Colonic mucosa (tissue), 4 donors: Measurements from ENCODE around the gene ZBTB24. TPM values are rescaled to one million over a fixed set of nuclear protein-coding genes. Genes with fewer than 3 reads are reported as not detected.

ENCODE experiments used
- DNase-seq: peaks from one replicate; pipeline ENCODE4 v3.0.0-alpha.2; 2020
- H3K27ac ChIP-seq: fragments of 200-600 bp; one replicate; pipeline ENCODE4 v1.8.0; 2021
- H3K27me3 ChIP-seq: fragments of 200-600 bp; one replicate; pipeline ENCODE4 v1.8.0; 2021
- H3K36me3 ChIP-seq: fragments of 200-600 bp; one replicate; pipeline ENCODE4 v1.8.0; 2021
- H3K4me1 ChIP-seq: fragments of 200-600 bp; one replicate; pipeline ENCODE4 v1.8.0; 2021; ENCODE audit warnings: mild to moderate bottlenecking
- H3K4me3 ChIP-seq: fragments of 200-600 bp; one replicate; pipeline ENCODE4 v1.8.0; 2021
- H3K9ac ChIP-seq, 2 donors: one replicate each; pipeline ENCODE4 v1.7.0; 2013; ENCODE audit warnings: control low read depth in 2 of 2, low read depth in 2 of 2, low read length in 2 of 2
- H3K9me3 ChIP-seq: fragments of 200-600 bp; one replicate; pipeline ENCODE4 v1.8.0; 2021
- intact Hi-C: fragments of 100-400 bp; cut with DNase I; formaldehyde crosslinking; loops from one replicate; pipeline ENCODE4 v1.14.1; 2022
- total RNA-seq, 2 donors: library from RNA; stranded (reverse); fragmentation: NEBNext Ultra II Directional in 1 of 2; extraction: Animal tissue kit (Norgen Biotek cat#: 25700) in 1 of 2; gene quantifications; one replicate each; pipeline ENCODE4 v1.2.1, GENCODE V29; 2021
- TF ChIP-seq, protein P1 (sequence below): fragments of 200-600 bp; IDR thresholded peaks from one replicate; pipeline ENCODE4 v1.8.0; 2022; ENCODE audit warnings: antibody characterized with exemption, mild to moderate bottlenecking
- donor health status: healthy.
- donor health status: DM: no; HTN: no; CAD: no.
- donor health status: DM: no; HTN: no; CAD: no.

The ZBTB24 gene
- total RNA-seq, 2 donors from 2014 or later = 5.4 to 7.6 TPM

DNA sequence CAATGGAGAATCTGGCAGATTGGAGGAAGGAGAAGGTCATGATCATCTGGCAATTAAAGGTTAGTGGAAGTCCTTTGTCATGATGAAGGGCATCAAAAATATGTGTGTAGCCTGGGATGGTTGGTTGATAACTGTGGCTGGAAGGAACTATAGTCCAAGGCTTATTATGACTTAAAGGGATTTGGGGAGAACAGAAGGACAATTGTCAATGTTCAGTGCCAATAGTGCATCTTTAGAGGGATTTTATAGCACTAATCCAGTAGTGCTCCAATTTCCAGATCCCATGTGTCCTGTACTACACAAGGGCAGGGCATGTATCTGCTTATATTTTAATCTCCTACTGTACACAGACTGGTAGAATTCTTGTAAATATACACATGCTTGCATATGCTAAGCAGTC lies 5.0 kb upstream of the ZBTB24 start:
- DNase-seq = no peak
- intact Hi-C loops = no loop called here
- TF ChIP-seq, protein P1, sequence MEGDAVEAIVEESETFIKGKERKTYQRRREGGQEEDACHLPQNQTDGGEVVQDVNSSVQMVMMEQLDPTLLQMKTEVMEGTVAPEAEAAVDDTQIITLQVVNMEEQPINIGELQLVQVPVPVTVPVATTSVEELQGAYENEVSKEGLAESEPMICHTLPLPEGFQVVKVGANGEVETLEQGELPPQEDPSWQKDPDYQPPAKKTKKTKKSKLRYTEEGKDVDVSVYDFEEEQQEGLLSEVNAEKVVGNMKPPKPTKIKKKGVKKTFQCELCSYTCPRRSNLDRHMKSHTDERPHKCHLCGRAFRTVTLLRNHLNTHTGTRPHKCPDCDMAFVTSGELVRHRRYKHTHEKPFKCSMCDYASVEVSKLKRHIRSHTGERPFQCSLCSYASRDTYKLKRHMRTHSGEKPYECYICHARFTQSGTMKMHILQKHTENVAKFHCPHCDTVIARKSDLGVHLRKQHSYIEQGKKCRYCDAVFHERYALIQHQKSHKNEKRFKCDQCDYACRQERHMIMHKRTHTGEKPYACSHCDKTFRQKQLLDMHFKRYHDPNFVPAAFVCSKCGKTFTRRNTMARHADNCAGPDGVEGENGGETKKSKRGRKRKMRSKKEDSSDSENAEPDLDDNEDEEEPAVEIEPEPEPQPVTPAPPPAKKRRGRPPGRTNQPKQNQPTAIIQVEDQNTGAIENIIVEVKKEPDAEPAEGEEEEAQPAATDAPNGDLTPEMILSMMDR = no peak
- no peak overlapping the region for H3K4me3 ChIP-seq
- no peak overlapping the region for H3K27ac ChIP-seq
- no peak overlapping the region for H3K9ac ChIP-seq
- no peaks in the 10 kb centered on the region for H3K36me3 ChIP-seq
- H3K27me3 ChIP-seq = no peaks in the 10 kb centered on the region
- H3K4me1 ChIP-seq = no peaks in the 10 kb centered on the region
- H3K9me3 ChIP-seq = no peaks in the 10 kb centered on the region

DNA sequence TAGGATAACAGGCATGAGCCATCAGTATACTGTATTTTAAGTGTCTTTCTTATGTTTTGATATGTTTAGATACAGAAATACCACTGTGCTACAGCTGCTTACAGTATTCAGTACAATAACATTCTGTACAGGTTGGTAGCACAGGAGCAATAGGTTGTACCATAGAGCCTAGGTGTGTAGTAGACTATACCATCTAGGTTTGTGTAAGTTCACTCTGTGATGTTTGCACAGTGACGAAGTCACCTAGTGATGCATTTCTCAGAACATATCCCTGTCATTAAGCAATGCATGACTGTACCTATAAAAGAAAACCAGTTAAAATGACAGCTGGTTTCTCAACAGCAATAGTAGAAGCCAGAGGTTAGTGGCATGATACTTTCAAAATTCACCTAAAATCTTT lies 3.0 kb upstream of the ZBTB24 start:
- DNase-seq = peak; percentile 40
- intact Hi-C loops = no loop called here
- Histone ChIP-seq H3K4me1 (peaks cover 5% of the 10 kb centered on the region), H3K27me3 (no peaks in the 10 kb centered on the region), H3K27ac (peak overlapping the region; percentile 66), H3K4me3 (no peak overlapping the region), H3K36me3 (no peaks in the 10 kb centered on the region), H3K9me3 (no peaks in the 10 kb centered on the region), H3K9ac (no peak overlapping the region)
- TF ChIP-seq, protein P1 = no peak

DNA sequence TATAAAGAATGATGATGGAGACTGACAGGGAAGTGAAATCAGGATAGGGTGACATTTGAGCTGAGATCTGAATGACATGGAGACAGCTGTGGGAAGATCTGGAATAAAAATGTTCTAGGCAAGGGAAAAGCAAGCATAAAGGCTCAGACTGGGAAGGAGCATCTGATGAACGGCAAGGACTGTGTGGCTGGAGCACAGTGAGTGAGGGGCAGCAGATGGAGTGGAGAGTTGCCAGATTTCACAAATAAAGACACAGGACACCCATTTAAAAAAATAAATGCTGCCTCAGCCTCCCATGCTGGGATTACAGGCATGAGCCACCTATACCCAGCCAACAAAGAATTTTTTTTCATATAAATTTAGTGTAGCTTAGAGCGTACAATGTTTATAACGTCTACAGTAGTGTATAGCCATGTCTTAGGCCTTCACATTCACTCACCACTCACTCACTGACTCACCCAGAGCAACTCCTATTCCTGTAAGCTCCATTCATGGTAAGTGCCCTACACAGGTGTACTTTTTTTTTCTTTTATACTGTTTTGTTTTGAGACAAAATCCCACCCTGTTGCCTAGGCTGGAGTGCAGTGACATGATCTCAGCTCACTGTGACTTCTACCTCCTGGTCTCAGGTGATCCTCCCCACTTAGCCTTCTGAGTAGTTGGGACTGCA lies 2.4 kb upstream of the ZBTB24 start:
- Histone ChIP-seq H3K9ac (no peak overlapping the region), H3K36me3 (no peaks in the 10 kb centered on the region), H3K27me3 (no peaks in the 10 kb centered on the region), H3K27ac (peak overlapping the region; percentile 66), H3K4me3 (no peak overlapping the region), H3K4me1 (peaks cover 5% of the 10 kb centered on the region), H3K9me3 (no peaks in the 10 kb centered on the region)
- TF ChIP-seq, protein P1 = no peak
- intact Hi-C loops = no loop called here
- DNase-seq = no peak

DNA sequence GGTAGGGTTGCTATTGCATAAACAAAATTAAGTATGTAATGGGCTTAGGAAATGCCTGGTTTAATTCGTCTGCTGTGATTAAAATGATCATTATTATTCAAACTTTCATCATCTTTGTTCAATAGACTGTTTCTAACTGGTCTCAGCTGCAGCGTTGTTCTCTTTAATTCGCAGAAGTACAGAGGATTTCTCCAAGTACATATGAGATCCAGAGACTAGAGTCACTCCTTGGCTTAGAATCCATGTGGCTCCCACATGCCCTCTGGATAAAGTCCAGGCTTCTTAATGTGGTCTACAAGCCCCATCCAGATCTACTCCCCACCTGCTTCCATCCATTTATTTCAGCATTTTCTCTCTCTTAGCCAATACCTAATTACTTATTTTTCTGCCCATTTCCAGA lies 1.1 kb upstream of the ZBTB24 start:
- TF ChIP-seq, protein P1 = no peak
- Histone ChIP-seq H3K4me3 (no peak overlapping the region), H3K36me3 (no peaks in the 10 kb centered on the region), H3K27me3 (no peaks in the 10 kb centered on the region), H3K27ac (no peak overlapping the region), H3K4me1 (peaks cover 5% of the 10 kb centered on the region), H3K9me3 (no peaks in the 10 kb centered on the region), H3K9ac (no peak overlapping the region)
- no peak for DNase-seq
- intact Hi-C loops = no loop called here

DNA sequence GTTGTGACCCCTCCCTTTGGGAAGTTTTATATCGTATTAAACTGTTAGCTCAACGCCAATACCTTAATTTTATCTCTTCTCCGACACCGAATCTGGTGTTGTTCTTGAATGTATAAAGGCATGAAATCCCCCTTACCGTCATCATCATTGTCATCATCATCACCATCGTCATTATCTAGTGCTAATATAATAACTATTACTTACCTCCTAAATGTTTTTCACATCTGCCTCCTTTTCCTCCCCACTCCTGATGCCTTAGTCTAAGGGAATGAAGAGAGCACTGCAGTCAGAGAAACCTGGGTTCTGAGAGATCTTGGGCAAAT lies 677 bp upstream of the ZBTB24 start:
- no peaks in the 10 kb centered on the region for H3K9me3 ChIP-seq
- no peaks in the 10 kb centered on the region for H3K27me3 ChIP-seq
- TF ChIP-seq, protein P1 = no peak
- H3K36me3 ChIP-seq = no peaks in the 10 kb centered on the region
- H3K4me3 ChIP-seq = peak overlapping the region; percentile 24
- intact Hi-C loops = no loop called here
- peak overlapping the region; percentile 58 to 61 for H3K9ac ChIP-seq
- H3K27ac ChIP-seq = peak overlapping the region; percentile 4
- H3K4me1 ChIP-seq = peaks cover 5% of the 10 kb centered on the region
- DNase-seq = no peak
